RWPE1 (cell line): ENCODE data around the gene QSOX2.

Experiments used
- CTCF ChIA-PET: fragments of 350-600 bp; sonication (Branson Sonifier 250); formaldehyde crosslinking; extraction: SDS; loops from one replicate; lab custom pipeline; 2021; lab: Yijun Ruan, JAX
- POLR2A ChIA-PET: fragments of 400-600 bp; formaldehyde crosslinking; extraction: SDS; loops from one replicate; lab custom pipeline; 2020; ENCODE audit warnings: antibody characterized with exemption; ENCODE audit not compliant: low non-redundant PET; lab: Yijun Ruan, JAX
- DNase-seq: peaks from one replicate; pipeline ENCODE4 v3.0.0; 2012; ENCODE audit warnings: low spot score
- H3K27ac ChIP-seq: fragments of 450-650 bp; 2 replicates; pipeline ENCODE4 v1.5.1; 2017
- CTCF ChIP-seq: fragments of 450-650 bp; conservative IDR thresholded peaks from 2 replicates; pipeline ENCODE4 v1.5.1; 2017; ENCODE audit warnings: low read depth, mild to moderate bottlenecking

The QSOX2 gene

DNA sequence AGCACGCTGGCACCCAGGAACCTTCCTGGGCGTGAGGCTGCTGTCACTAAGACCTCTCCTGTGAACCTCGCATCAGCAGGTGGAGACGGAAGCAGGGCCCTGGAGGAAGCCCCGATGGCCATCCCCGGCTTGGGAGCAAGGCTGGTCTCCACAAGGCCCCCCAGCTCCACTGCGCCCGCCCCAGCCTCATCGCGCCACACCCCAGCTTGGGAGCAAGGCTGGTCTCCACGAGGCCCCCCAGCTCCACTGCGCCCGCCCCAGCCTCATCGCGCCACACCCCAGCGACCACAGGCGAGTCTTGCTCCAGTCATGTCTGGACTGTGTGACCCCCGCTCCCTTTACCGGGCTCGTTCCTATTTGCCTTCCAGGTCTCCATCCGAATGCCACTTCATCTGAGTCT is 11.0 kb downstream of the QSOX2 start:
- CTCF ChIA-PET: interaction anchor here (0.7 to 1.3 kb wide), 2 partner anchors 9 to 265 kb away, joined by 3 to 5 read pairs; no protein-coding TSS in a partner anchor
- no peak for TF ChIP-seq CTCF
- DNase-seq: no peak
- POLR2A ChIA-PET: no interaction called here
- H3K27ac ChIP-seq: no peak overlapping the region

DNA sequence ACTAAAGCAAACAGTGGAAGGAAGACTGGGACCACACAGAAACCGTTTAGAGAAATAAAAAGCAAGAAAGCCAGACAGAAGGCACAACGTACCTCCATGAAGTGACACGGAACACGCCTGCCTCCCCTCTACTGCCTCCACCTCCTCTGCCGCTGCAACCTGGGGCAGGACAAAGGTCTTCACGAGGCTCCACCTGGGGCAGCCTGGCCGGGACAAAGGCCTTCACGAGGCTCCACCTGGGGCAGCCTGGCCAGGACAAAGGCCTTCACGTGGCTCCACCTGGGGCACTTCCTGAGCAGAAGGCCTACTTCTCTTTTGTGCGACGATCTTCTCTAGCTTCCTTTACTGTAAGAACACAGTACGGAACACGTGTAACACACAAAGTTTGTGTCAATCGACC is 11.7 kb downstream of the QSOX2 start:
- peak overlapping the region; percentile 22; the same call in 1 of the 2 replicates for H3K27ac ChIP-seq

GRCh38 chr9:136233411-136233810 is 12.2 kb downstream of the QSOX2 start:
- POLR2A ChIA-PET: no interaction called here
- no peak for DNase-seq
- no peak for TF ChIP-seq CTCF
- CTCF ChIA-PET: no interaction called here
- H3K27ac ChIP-seq: peak overlapping the region; percentile 22

More for the DNA sequence above, 11.7 kb downstream of the QSOX2 start:
- POLR2A ChIA-PET: no interaction called here
- no peak for DNase-seq
- no peak for TF ChIP-seq CTCF
- CTCF ChIA-PET: interaction anchor here (0.7 to 1.3 kb wide), 2 partner anchors 8 to 264 kb away, joined by 3 to 5 read pairs; no protein-coding TSS in a partner anchor

GRCh38 chr9:136232969-136233368 is 12.6 kb downstream of the QSOX2 start:
- no peak for DNase-seq
- ChIA-PET POLR2A (no interaction called here), CTCF (no interaction called here)
- peak overlapping the region; percentile 22 for H3K27ac ChIP-seq
- no peak for TF ChIP-seq CTCF

DNA sequence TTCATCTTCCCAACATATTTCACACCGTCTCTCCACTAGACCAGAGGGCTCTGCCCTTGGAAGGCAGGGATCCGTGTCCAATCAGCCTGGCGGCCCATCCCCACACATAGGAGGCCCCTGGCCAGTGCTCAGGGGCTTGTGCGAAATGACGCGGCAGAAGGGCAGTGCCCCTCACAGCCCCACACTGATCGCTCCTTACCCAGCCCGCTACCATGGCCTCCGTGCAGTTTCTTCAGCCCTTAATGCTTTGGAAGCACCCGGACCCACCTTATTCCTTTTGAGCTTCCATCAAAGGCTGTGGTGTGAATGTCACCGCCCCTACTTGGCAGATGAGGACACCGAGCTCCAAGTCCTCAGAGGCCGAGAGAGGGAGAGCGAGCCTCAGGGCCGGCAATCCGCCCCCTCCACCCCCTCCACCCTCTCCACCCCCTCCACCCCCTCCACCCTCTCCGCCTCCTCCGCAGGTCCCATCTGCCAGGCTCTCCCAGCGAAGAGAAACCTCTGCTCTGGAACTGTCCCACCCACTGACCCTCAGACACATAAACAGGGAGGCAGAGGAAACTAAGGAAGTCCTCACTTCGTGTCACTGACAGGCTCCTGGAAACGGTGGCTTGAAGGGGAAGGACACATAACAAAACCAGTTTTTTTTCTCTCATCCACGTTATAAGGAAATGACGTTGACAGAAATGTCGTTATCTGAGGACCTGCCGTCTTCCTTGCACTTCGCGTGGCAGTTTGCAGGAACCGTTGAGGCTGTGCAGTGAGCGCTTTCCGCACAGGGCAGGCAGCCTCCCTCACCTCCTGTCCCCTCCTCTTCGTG is 13.9 kb downstream of the QSOX2 start:
- CTCF ChIA-PET: no interaction called here
- DNase-seq: no peak
- no peak for TF ChIP-seq CTCF
- POLR2A ChIA-PET: no interaction called here
- H3K27ac ChIP-seq: no peak overlapping the region

DNA sequence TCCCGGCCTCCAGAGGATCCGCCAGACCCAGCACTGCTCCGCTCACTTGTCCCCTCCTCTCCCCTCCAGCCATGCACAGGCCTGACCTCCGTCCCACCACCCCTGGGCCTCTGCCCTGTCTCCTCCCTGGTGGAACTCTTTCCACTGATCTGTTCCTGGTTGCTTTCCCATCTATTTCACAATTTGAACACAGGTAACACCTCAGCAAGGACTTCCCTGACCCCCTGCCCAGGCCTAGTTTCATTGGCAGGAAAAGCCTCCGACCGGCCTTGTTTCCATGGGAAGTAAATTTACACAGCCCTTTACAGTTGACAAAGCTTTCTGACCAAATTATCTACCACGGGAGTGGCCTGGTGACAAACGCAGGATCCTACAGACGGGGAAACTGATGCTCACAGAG is 14.8 kb downstream of the QSOX2 start:
- peak overlapping the region; percentile 80 for H3K27ac ChIP-seq
- ChIA-PET POLR2A (no interaction called here), CTCF (no interaction called here)
- no peak for DNase-seq
- no peak for TF ChIP-seq CTCF
